Effector memory CD8-positive, alpha-beta T cell (primary cell): ENCODE data around the gene AGTPBP1.
"Not testable (repeated sequence)": the region's sequence is repeated elsewhere in the genome, so short reads cannot be mapped to it uniquely, and the experiment has no call there.

Experiments
- ATAC-seq: fragments of 150-1000 bp; cut with Tn5 transposase; replicated peaks from 2 replicates; pipeline ENCODE4 v1.10.0; 2021; ENCODE audit warnings: mild to moderate bottlenecking, moderate library complexity
- DNase-seq, 3 experiments: peaks; one replicate each; pipeline ENCODE4 v3.0.0; 2021
- H3K27ac Mint-ChIP-seq, 2 donors: one replicate each; pipeline ENCODE4 v1.8.0; 2022; ENCODE audit warnings: mild to moderate bottlenecking in 2 of 2, mixed read lengths in 2 of 2, moderate library complexity in 2 of 2
- H3K27me3 Mint-ChIP-seq, 2 donors: one replicate each; pipeline ENCODE4 v1.8.0; 2022; ENCODE audit warnings: mixed read lengths in 2 of 2
- H3K36me3 Mint-ChIP-seq: one replicate; pipeline ENCODE4 v1.8.0; 2022; ENCODE audit warnings: mild to moderate bottlenecking, moderate library complexity, mixed read lengths; ENCODE audit not compliant: insufficient read depth
- H3K4me1 Mint-ChIP-seq, 2 donors: one replicate each; pipeline ENCODE4 v1.8.0; 2022; ENCODE audit warnings: low read depth in 2 of 2, mixed read lengths in 2 of 2
- H3K4me3 Mint-ChIP-seq, 2 donors: one replicate each; pipeline ENCODE4 v1.8.0; 2022; ENCODE audit warnings: mild to moderate bottlenecking in 2 of 2, mixed read lengths in 2 of 2, moderate library complexity in 2 of 2
- H3K9me3 Mint-ChIP-seq, 2 donors: one replicate each; pipeline ENCODE4 v1.8.0; 2022; ENCODE audit warnings: mixed read lengths in 2 of 2

Gene AGTPBP1

GRCh38 chr9:85594316-85594715 lies 147.4 kb downstream of the AGTPBP1 start:
- H3K9me3 Mint-ChIP-seq = no peaks in the 10 kb centered on the region
- peaks cover 16% of the 10 kb centered on the region for H3K36me3 Mint-ChIP-seq
- H3K4me1 Mint-ChIP-seq = peaks cover 1 to 5% of the 10 kb centered on the region in 2 donors
- DNase-seq (no peak), ATAC-seq (no peak)
- no peak overlapping the region for H3K4me3 Mint-ChIP-seq
- H3K27me3 Mint-ChIP-seq = no peaks in the 10 kb centered on the region
- H3K27ac Mint-ChIP-seq = peak overlapping the region in 1 of 2 donors; percentile 54

- Mint-ChIP-seq H3K9me3 (no peaks in the 10 kb centered on the region), H3K4me3 (no peak overlapping the region), H3K27ac (no peak overlapping the region), H3K4me1 (peaks cover 0 to 2% of the 10 kb centered on the region in 2 donors), H3K36me3 (peaks cover 32% of the 10 kb centered on the region), H3K27me3 (no peaks in the 10 kb centered on the region)
- DNase-seq (no peak), ATAC-seq (no peak)
Observed at GRCh38 chr9:85586684-85587083, 155.1 kb downstream of the AGTPBP1 start.

DNA sequence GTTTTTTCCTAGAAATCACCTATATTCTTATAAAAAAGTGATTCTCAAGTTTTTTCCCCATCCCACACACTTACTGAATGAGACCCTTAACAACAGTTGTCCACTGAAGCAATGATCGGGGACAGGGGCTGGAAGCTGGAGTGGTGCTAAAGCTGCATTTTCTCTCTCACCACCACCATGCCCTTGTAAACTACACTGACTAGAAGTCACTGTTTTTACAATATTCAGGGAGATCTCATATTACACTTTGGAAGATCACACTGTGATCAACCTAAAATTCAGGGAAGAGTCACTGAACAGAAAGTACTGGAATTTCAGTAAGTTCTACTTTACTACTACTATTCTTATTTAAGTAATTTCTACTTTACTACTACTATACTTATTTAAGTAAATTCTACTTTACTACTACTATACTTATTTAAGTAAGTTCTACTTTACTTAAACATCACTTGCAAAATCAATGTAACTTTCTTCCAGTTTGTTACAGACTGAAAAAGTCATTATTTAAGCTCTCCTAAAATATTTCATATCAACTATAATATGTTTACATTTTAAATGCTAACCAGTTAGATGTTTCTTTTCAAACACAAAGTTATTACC lies 164.3 kb downstream of the AGTPBP1 start:
- H3K27ac Mint-ChIP-seq = no peak overlapping the region
- no peaks in the 10 kb centered on the region for H3K4me1 Mint-ChIP-seq
- H3K9me3 Mint-ChIP-seq = no peaks in the 10 kb centered on the region

GRCh38 chr9:85575868-85576267 lies 165.9 kb downstream of the AGTPBP1 start:
- Mint-ChIP-seq H3K4me3 (no peak overlapping the region), H3K36me3 (peaks cover 8% of the 10 kb centered on the region), H3K9me3 (no peaks in the 10 kb centered on the region), H3K27ac (no peak overlapping the region), H3K27me3 (no peaks in the 10 kb centered on the region), H3K4me1 (no peaks in the 10 kb centered on the region)
- no peak for DNase-seq
- no peak for ATAC-seq

More for the DNA sequence above, 164.3 kb downstream of the AGTPBP1 start:
- DNase-seq (no peak), ATAC-seq (no peak)
- H3K4me3 Mint-ChIP-seq = no peak overlapping the region
- H3K36me3 Mint-ChIP-seq = peaks cover 7% of the 10 kb centered on the region
- H3K27me3 Mint-ChIP-seq = no peaks in the 10 kb centered on the region

- H3K27ac Mint-ChIP-seq, H3K9me3 Mint-ChIP-seq, ATAC-seq, H3K27me3 Mint-ChIP-seq, DNase-seq, H3K36me3 Mint-ChIP-seq, H3K4me3 Mint-ChIP-seq: not testable (repeated sequence)
- H3K4me1 Mint-ChIP-seq = peaks cover 0 to 13% of the 10 kb centered on the region in 2 donors
Observed at GRCh38 chr9:85573546-85573945, 168.2 kb downstream of the AGTPBP1 start.

GRCh38 chr9:85572917-85573316 lies 168.8 kb downstream of the AGTPBP1 start:
- H3K27ac Mint-ChIP-seq = not testable (repeated sequence)

DNA sequence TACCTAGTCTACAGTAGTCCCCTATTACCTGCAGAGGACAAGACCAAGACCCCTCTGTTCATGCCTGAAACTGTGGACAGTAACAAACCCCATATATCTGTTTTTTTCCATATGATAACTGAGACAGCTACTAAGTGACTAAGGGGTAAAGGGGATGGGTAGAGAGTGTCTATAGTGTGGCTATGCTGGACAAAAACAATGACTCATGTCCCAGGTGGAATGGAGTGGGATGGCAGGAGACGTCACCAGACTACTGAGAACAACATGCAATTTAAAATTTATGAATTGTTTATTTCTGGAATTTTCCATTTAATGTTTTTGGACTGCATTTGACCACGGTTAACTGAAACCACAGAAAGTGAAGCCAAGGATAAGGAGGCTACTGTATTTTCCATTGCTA lies 171.8 kb downstream of the AGTPBP1 start:
- peaks cover 0 to 20% of the 10 kb centered on the region in 2 donors for H3K4me1 Mint-ChIP-seq
- no peaks in the 10 kb centered on the region for H3K27me3 Mint-ChIP-seq
- H3K36me3 Mint-ChIP-seq = peaks cover 11% of the 10 kb centered on the region
- H3K4me3 Mint-ChIP-seq = no peak overlapping the region
- no peaks in the 10 kb centered on the region for H3K9me3 Mint-ChIP-seq
- no peak for ATAC-seq
- DNase-seq = no peak
- no peak overlapping the region for H3K27ac Mint-ChIP-seq

More at GRCh38 chr9:85572917-85573316, 168.8 kb downstream of the AGTPBP1 start:
- not testable (repeated sequence) for DNase-seq, H3K27me3 Mint-ChIP-seq, H3K9me3 Mint-ChIP-seq, ATAC-seq, H3K4me3 Mint-ChIP-seq, H3K36me3 Mint-ChIP-seq
- peaks cover 0 to 16% of the 10 kb centered on the region in 2 donors for H3K4me1 Mint-ChIP-seq

DNA sequence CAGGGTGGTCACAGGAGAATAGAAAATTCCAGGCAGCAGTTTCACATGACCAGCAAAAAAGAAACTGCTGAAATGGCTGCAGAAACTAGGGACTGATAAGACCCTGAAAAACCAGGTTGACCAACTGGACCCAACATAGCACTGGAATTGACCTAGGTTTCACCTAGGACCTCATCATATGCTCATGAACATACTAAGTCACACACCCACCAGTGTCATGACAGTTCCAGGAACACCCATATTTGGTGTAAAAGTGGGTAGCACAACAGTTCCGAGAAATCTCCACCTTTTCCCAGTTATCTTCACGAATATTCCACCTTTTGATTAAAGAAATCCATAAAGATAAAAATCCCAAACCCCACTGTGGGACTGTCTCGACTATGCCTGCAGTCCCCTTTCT lies 182.2 kb downstream of the AGTPBP1 start:
- H3K27me3 Mint-ChIP-seq = no peaks in the 10 kb centered on the region

DNA sequence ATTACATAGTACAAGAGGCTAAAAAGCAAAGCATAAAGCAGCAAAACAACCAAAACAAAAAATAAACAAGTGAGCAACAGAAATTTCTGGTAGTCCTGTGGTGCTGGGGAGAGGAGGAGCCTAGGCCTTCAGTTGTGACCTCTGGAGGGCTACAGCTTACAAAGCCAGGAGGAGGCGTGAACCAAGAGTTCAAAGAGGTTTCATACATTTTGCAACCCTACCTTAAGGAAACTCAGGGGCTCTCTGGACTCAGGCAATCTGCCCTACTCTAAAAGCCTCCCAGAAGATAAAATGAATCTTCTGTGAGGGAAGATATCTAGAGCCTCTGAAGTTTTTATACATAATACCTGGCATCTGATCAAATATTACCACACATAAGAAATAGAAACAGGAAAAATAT lies 187.4 kb downstream of the AGTPBP1 start:
- H3K4me3 Mint-ChIP-seq = no peak overlapping the region
- H3K36me3 Mint-ChIP-seq = peaks cover 5% of the 10 kb centered on the region
- H3K4me1 Mint-ChIP-seq = peaks cover 6 to 11% of the 10 kb centered on the region in 2 donors
- peak overlapping the region; percentile 42 to 52 for H3K27ac Mint-ChIP-seq
- DNase-seq (no peak), ATAC-seq (no peak)
- no peaks in the 10 kb centered on the region for H3K27me3 Mint-ChIP-seq
- H3K9me3 Mint-ChIP-seq = no peaks in the 10 kb centered on the region

More for the DNA sequence above, 182.2 kb downstream of the AGTPBP1 start:
- no peak overlapping the region for H3K4me3 Mint-ChIP-seq
- H3K9me3 Mint-ChIP-seq = no peaks in the 10 kb centered on the region
- peaks cover 5% of the 10 kb centered on the region for H3K36me3 Mint-ChIP-seq
- peaks cover 3 to 10% of the 10 kb centered on the region in 2 donors for H3K4me1 Mint-ChIP-seq
- H3K27ac Mint-ChIP-seq = no peak overlapping the region
- no peak for DNase-seq
- ATAC-seq = no peak

GRCh38 chr9:85553475-85553874 lies 188.3 kb downstream of the AGTPBP1 start:
- Mint-ChIP-seq H3K27ac (peak overlapping the region in 1 of 2 donors; percentile 52), H3K36me3 (no peaks in the 10 kb centered on the region), H3K4me3 (no peak overlapping the region), H3K9me3 (no peaks in the 10 kb centered on the region), H3K4me1 (peaks cover 8 to 11% of the 10 kb centered on the region in 2 donors), H3K27me3 (no peaks in the 10 kb centered on the region)
- ATAC-seq (no peak), DNase-seq (no peak)

DNA sequence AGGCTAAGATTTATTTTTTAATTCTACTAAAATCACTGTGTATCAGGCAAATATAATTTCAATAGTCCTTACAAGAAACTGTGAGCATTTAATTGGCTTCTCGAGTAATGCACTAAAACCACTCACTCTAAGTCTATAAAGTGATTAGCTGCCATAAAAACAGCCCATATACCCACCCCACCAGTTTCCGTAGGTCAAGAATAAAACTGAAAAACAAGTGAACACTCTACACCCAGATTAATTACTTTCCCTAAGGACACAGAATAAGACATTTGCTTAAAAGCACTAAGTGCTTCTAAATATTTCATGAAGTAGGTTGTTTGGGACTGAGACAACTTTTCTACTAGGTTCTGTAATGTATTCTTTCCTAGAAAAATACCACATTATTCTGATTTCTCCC lies 194.2 kb downstream of the AGTPBP1 start:
- ATAC-seq = no peak
- Mint-ChIP-seq H3K9me3 (no peaks in the 10 kb centered on the region), H3K36me3 (no peaks in the 10 kb centered on the region), H3K27ac (peak overlapping the region in 1 of 2 donors; percentile 84), H3K27me3 (no peaks in the 10 kb centered on the region), H3K4me1 (peaks cover 3 to 7% of the 10 kb centered on the region in 2 donors), H3K4me3 (no peak overlapping the region)
- no peak for DNase-seq

DNA sequence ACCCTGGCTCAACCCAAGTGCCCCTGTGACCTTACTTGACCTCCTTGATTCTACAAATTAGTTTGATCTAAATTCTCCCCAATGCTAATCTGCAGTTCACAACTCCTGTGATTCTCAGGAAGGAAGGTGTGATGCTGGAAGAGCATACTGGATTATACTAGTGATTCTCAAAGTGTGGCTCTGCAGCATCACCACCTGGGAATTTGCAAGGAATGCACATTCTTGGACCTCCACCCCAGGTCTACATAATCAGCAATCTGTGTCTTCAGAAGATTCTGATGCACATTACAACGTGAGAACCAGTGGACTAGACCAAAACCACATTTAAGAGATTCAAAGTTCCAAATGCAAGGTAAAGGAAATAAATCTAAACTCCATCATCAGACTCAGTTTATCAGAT lies 198.6 kb downstream of the AGTPBP1 start:
- ATAC-seq (no peak), DNase-seq (no peak)
- Mint-ChIP-seq H3K4me1 (peaks cover 0 to 7% of the 10 kb centered on the region in 2 donors), H3K36me3 (no peaks in the 10 kb centered on the region), H3K27me3 (no peaks in the 10 kb centered on the region), H3K4me3 (no peak overlapping the region), H3K27ac (no peak overlapping the region), H3K9me3 (no peaks in the 10 kb centered on the region)

DNA sequence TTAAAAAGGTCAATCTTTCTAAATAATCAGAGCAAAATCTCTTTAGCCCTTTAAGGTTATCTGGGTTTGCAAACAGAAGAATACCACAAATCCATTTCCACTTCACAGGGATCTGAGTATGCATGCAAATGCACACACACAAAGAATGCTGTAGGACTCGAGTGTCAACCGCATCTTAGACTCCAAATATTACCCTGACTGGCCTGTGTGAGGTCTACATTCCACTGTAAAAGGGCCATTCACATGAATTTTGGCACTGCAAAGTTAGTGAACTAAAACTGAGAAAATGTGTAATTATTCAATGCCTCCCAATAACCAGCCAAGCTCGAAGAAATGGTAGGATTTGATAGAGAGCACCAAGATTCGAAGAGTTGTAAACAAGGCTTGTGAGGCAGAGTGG lies 199.9 kb downstream of the AGTPBP1 start:
- H3K4me3 Mint-ChIP-seq = no peak overlapping the region
- no peak for DNase-seq
- H3K4me1 Mint-ChIP-seq = no peaks in the 10 kb centered on the region
- no peak overlapping the region for H3K27ac Mint-ChIP-seq
- no peaks in the 10 kb centered on the region for H3K27me3 Mint-ChIP-seq
- no peaks in the 10 kb centered on the region for H3K36me3 Mint-ChIP-seq
- H3K9me3 Mint-ChIP-seq = no peaks in the 10 kb centered on the region
- no peak for ATAC-seq

DNA sequence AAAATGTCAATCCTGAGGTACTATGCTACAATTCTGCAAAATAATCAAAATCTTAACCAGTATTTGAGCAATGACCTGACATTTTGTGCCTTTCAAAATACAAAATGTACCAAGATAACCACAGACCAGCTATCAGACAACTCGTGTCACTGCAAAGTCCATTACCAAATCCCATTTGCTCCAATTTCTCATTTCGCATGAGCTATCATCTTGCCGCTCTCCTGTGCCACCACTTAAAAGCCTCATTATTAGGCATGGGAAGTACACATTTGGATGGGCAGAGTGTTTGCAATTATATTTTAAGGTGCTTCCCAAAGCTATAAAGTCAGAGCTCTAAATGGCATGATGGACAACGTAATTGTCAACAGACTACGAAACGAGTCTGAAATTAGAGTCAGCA lies 205.2 kb downstream of the AGTPBP1 start:
- no peak for DNase-seq
- no peaks in the 10 kb centered on the region for H3K27me3 Mint-ChIP-seq
- H3K4me3 Mint-ChIP-seq = no peak overlapping the region
- H3K36me3 Mint-ChIP-seq = no peaks in the 10 kb centered on the region
- no peaks in the 10 kb centered on the region for H3K4me1 Mint-ChIP-seq
- H3K27ac Mint-ChIP-seq = no peak overlapping the region
- no peak for ATAC-seq
- no peaks in the 10 kb centered on the region for H3K9me3 Mint-ChIP-seq
